HG02981 (cell line): ENCODE measurements around the gene WDR27.
"Not testable (repeated sequence)": the region's sequence is repeated elsewhere in the genome, so short reads cannot be mapped to it uniquely, and the experiment has no call there.

Experiments
- ATAC-seq: cut with Tn5 transposase; IDR thresholded peaks from one replicate; pipeline ENCODE4 v1.9.1; 2021; ENCODE audit warnings: mild to moderate bottlenecking, moderate library complexity; ENCODE audit not compliant: unreplicated experiment

The WDR27 gene

GRCh38 chr6:169452117-169452868, 249.5 kb downstream of the WDR27 start:
- ATAC-seq, result no peak

- no peak for ATAC-seq
Observed at GRCh38 chr6:169451065-169451838, 250.6 kb downstream of the WDR27 start.

- no peak for ATAC-seq
Observed at GRCh38 chr6:169450097-169450496, 251.7 kb downstream of the WDR27 start.

- ATAC-seq, result no peak
Observed at GRCh38 chr6:169449221-169449620, 252.6 kb downstream of the WDR27 start.

GRCh38 chr6:169445661-169446581, 255.9 kb downstream of the WDR27 start:
- ATAC-seq, result no peak

- no peak for ATAC-seq
Observed at GRCh38 chr6:169445227-169445626, 256.6 kb downstream of the WDR27 start.

- ATAC-seq, result no peak
Observed at GRCh38 chr6:169441292-169441691, 260.5 kb downstream of the WDR27 start.

- ATAC-seq, result no peak
Observed at GRCh38 chr6:169439710-169440109, 262.1 kb downstream of the WDR27 start.

GRCh38 chr6:169434554-169434953, 267.3 kb downstream of the WDR27 start:
- not testable (repeated sequence) for ATAC-seq

GRCh38 chr6:169429001-169429400, 272.8 kb downstream of the WDR27 start:
- no peak for ATAC-seq

- ATAC-seq, result no peak
Observed at GRCh38 chr6:169428532-169428931, 273.3 kb downstream of the WDR27 start.

GRCh38 chr6:169427856-169428255, 274.0 kb downstream of the WDR27 start:
- ATAC-seq, result no peak

GRCh38 chr6:169426611-169427010, 275.2 kb downstream of the WDR27 start:
- no peak for ATAC-seq

- no peak for ATAC-seq
Observed at GRCh38 chr6:169425628-169426370, 276.0 kb downstream of the WDR27 start.

- ATAC-seq, result no peak
Observed at GRCh38 chr6:169424821-169425240, 277.0 kb downstream of the WDR27 start.

GRCh38 chr6:169424149-169424804, 277.6 kb downstream of the WDR27 start:
- no peak for ATAC-seq

- ATAC-seq, result no peak
Observed at GRCh38 chr6:169421586-169422264, 280.1 kb downstream of the WDR27 start.

- no peak for ATAC-seq
Observed at GRCh38 chr6:169420912-169421543, 280.8 kb downstream of the WDR27 start.

GRCh38 chr6:169417101-169417500, 284.7 kb downstream of the WDR27 start:
- no peak for ATAC-seq
